ENCODE data around the gene STAG1. TPM values are rescaled to one million over a fixed set of nuclear protein-coding genes. Genes with fewer than 3 reads are reported as not detected.
"Not testable (repeated sequence)": the region's sequence is repeated elsewhere in the genome, so short reads cannot be mapped to it uniquely, and the experiment has no call there.

STAG1 gene
- total RNA-seq (10 to 100 TPM; 46.9 to 48.5 TPM), total RNA-seq (105 to 167 reads per million in 2 donors)

DNA sequence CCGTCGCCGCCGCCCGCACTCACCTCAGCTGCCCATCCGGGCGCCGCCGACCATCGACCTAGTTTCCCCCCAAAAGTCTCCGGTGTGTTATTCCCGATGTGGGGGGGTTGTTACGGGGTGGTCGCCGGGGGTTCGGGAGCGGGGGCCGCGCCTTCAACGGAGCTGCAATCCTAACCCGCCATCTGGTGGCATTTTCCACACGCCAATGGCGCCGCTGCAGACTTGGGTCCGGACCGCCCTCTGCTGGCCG, at the start of gene STAG1:
Gene STAG1 (minus strand): TSS at position 207 of the 250 bp plus-strand sequence. CDS start 121,480 bp downstream, outside the sequence.
- H3K4me1 Mint-ChIP-seq = peaks cover 37% of the 10 kb centered on the region
- H3K4me3 Mint-ChIP-seq = peak within 1 kb of the TSS; percentile 93
- H3K27ac Mint-ChIP-seq = peak within 1 kb of the TSS; percentile 98
- no peaks in the 10 kb centered on the region for H3K27me3 Mint-ChIP-seq
- H3K9me3 ChIP-seq (ENCODE audit: control insufficient read depth, low read length, poor library complexity, severe bottlenecking) = no peaks in the 10 kb centered on the region
- DNase-seq (no peak), ATAC-seq (no peak)
- no peaks in the 10 kb centered on the region for H3K36me3 Mint-ChIP-seq (ENCODE audit: low read depth)

DNA sequence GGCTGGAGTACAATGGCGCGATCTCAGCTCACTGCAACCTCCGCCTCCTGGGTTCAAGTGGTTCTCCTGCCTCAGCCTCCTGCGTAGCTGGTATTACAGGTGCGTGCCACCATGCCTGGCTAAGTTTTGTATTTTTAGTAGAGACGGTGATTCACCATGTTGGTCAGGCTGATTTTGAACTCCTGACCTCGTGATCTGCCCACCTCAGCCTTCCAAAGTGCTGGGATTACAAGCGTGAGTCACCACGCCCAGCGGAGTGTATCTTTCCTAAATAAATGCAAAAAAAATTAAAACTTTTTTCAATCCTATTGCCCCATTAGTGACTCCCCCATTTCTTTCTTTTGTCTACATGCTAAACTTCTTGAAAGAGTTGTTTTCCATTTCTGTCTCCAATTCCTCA, 49.0 kb upstream of the STAG1 start:
- not testable (repeated sequence) for H3K4me3 Mint-ChIP-seq; H3K36me3 Mint-ChIP-seq (ENCODE audit: low read depth); DNase-seq; H3K27ac Mint-ChIP-seq; ATAC-seq; H3K4me1 Mint-ChIP-seq; H3K27me3 Mint-ChIP-seq; H3K9me3 ChIP-seq (ENCODE audit: control insufficient read depth, low read length, poor library complexity, severe bottlenecking)

DNA sequence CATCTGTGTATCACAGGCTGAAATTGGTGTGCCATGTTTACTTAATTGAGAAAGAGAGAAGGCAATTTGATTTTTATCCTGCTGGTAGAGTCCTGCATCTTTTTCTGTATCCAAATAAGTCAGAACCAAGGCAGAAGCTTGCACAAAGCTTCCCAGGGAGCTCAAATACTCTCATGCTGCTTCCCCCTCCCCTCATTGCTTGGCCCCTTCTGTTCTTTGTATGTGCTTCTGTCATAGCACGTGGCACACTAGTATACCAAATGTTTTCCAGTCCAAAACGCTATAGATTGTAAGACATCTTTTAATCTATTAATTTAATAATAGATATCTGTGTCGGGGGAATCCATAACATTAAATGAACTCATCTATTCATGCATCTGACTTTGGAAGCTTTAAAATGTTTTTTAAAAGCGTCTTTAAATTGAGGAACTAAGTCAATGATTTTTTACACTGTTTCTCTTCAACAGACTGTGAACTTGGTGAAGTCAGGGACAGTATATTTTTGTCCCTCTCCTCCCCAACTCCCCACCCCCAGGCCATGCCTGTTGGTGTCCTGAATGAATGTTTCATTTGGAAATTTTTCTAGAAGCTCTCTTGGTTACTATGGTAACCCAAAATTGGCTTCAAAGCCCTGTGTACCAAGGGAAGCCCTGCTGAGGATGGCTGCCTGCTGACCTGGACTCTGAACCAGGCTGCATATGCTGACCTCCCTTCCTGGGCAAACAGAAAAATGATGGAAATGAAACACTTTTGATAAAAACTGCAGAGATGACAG, 40.6 kb upstream of the STAG1 start:
- no peaks in the 10 kb centered on the region for H3K9me3 ChIP-seq (ENCODE audit: control insufficient read depth, low read length, poor library complexity, severe bottlenecking)
- H3K36me3 Mint-ChIP-seq (ENCODE audit: low read depth) = no peaks in the 10 kb centered on the region
- ATAC-seq = no peak
- H3K27ac Mint-ChIP-seq = no peak overlapping the region
- peaks cover 24% of the 10 kb centered on the region for H3K27me3 Mint-ChIP-seq
- DNase-seq = no peak
- H3K4me3 Mint-ChIP-seq = no peak overlapping the region
- peaks cover 4% of the 10 kb centered on the region for H3K4me1 Mint-ChIP-seq

DNA sequence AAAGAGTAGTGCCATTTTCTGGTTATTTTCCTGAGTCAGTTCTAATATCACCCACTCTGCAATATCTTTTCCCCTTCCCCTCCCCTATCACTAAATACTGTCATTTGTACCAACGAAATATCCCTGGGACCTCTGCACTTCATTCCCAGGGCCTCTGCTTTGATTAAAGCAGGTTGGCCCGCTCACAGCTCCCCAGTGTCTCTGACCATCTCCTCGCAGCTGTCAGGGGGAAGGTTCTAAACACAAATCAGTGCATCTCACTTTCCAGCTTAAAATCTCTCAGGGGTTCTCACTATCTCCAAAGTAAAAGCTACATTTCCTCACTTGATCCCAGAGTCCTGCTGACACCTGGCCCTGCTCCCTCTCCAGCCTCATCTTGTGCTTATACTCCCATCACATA, 38.6 kb upstream of the STAG1 start:
- no peaks in the 10 kb centered on the region for H3K9me3 ChIP-seq (ENCODE audit: control insufficient read depth, low read length, poor library complexity, severe bottlenecking)
- ATAC-seq = no peak
- Mint-ChIP-seq H3K27me3 (peaks cover 24% of the 10 kb centered on the region), H3K36me3 (ENCODE audit: low read depth) (no peaks in the 10 kb centered on the region), H3K4me3 (no peak overlapping the region), H3K27ac (peak overlapping the region; percentile 80), H3K4me1 (peaks cover 13% of the 10 kb centered on the region)
- no peak for DNase-seq

DNA sequence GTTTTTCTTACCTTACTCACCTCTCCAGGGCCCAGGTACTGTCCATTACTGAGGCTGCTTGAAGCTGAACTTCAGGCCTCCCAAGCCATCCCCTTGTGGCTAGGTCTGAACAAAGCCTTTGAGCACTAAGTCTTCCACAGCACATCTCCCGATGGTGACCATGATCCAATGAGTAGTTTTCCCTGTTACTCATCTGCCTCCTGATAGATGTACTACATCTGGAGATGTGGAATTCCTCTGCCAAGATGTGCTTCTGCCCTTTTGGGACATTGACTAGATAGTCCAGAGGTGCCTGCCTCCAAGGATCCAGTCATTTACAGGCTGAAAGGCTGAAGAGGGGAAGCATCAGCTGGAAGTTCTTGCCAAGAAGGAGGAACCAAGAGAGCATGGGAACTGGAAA, 37.8 kb upstream of the STAG1 start:
- H3K9me3 ChIP-seq (ENCODE audit: control insufficient read depth, low read length, poor library complexity, severe bottlenecking) = no peaks in the 10 kb centered on the region
- Mint-ChIP-seq H3K4me3 (no peak overlapping the region), H3K4me1 (peaks cover 13% of the 10 kb centered on the region), H3K27ac (no peak overlapping the region), H3K36me3 (ENCODE audit: low read depth) (no peaks in the 10 kb centered on the region), H3K27me3 (peaks cover 20% of the 10 kb centered on the region)
- ATAC-seq (no peak), DNase-seq (no peak)

DNA sequence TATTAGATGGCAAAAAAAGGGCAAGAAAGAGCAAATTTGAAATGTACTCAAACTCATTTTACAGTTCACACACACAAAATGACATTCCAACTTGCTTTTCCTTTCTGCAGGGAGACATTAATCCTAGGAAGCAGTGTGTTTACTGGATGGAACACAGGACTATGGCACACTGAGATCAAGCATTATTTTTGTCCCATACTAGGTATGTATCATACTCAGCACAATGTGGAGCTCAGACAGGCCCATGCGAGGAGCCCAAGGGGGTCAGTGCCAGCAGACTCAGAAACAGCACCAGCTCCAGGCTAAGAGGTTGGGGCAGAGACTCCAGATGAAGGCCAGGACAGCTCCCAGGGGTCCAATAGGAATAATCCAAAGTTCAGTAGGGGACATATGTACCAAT, 36.0 kb upstream of the STAG1 start:
- peaks cover 11% of the 10 kb centered on the region for H3K27me3 Mint-ChIP-seq
- DNase-seq = no peak
- no peak for ATAC-seq
- H3K9me3 ChIP-seq (ENCODE audit: control insufficient read depth, low read length, poor library complexity, severe bottlenecking) = no peaks in the 10 kb centered on the region
- H3K4me1 Mint-ChIP-seq = peaks cover 13% of the 10 kb centered on the region
- no peak overlapping the region for H3K27ac Mint-ChIP-seq
- H3K36me3 Mint-ChIP-seq (ENCODE audit: low read depth) = no peaks in the 10 kb centered on the region
- H3K4me3 Mint-ChIP-seq = no peak overlapping the region

DNA sequence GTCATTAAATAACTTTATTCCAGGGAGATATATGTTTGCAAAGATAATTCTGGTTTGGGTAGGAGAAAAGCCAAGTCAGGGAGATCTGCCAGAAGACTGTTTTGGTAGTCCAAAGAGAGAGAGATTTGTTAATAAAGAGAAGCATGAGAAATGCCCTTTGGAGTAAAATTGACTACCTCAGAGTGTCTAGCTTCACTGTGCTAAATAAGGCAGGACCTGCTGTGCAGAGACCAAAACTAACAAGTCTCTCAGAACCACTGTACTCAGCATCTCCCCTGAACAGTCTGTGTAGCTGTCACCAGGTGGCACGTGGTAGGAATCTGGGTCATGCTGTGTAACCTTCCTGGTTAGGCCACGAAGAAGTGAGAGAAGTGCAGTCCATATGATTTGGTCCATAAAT, 35.2 kb upstream of the STAG1 start:
- Mint-ChIP-seq H3K27ac (peak overlapping the region; percentile 9), H3K36me3 (ENCODE audit: low read depth) (no peaks in the 10 kb centered on the region), H3K27me3 (peaks cover 11% of the 10 kb centered on the region), H3K4me1 (peaks cover 13% of the 10 kb centered on the region), H3K4me3 (no peak overlapping the region)
- H3K9me3 ChIP-seq (ENCODE audit: control insufficient read depth, low read length, poor library complexity, severe bottlenecking) = no peaks in the 10 kb centered on the region
- DNase-seq (no peak), ATAC-seq (peak; percentile 89)

DNA sequence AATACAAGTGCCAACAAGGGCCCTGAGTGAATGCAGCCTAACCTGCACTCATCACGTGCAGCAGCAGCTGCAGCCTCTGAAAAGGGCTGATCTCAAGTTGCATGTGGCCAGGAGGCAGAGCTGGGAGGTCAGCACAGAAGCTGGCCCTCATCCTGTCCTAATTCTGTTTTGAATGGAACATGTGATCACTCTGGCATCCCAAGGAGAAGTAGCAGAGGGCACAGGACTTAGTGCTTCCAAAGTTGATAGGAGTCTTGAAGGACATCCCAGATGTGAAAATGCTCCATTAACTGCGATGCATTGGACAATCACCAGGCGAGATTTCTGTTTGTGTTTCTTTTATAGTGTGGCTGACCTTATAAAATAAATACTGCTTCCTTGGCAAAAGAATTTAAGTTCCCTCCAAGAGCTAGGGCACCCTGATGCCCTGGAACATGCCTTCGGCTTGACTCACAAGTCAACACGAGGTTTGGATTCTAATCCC, 31.6 kb upstream of the STAG1 start:
- Mint-ChIP-seq H3K27me3 (no peaks in the 10 kb centered on the region), H3K36me3 (ENCODE audit: low read depth) (no peaks in the 10 kb centered on the region), H3K27ac (no peak overlapping the region), H3K4me1 (peaks cover 8% of the 10 kb centered on the region), H3K4me3 (no peak overlapping the region)
- ATAC-seq = no peak
- H3K9me3 ChIP-seq (ENCODE audit: control insufficient read depth, low read length, poor library complexity, severe bottlenecking) = no peaks in the 10 kb centered on the region
- no peak for DNase-seq

DNA sequence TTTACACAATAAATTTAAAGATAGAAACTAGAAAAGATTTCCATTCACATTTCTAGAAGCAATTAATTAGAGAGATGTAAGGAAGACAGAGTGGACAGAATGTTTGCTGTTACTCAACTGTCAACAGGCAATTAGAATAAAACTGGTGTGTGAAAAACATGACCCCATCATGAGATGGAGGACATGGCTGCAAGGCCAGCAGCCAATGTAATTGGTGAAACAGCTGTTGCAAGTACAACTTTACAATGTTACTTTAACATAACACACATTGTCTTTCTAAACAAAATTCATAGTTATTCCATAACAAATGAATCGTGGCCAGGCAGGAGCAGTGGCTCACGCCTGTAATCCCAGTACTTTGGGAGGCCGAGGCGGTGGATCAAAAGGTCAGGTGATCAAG, 28.6 kb upstream of the STAG1 start:
- H3K27ac Mint-ChIP-seq = no peak overlapping the region
- DNase-seq = no peak
- H3K36me3 Mint-ChIP-seq (ENCODE audit: low read depth) = no peaks in the 10 kb centered on the region
- no peak overlapping the region for H3K4me3 Mint-ChIP-seq
- ATAC-seq = no peak
- H3K9me3 ChIP-seq (ENCODE audit: control insufficient read depth, low read length, poor library complexity, severe bottlenecking) = no peaks in the 10 kb centered on the region
- H3K4me1 Mint-ChIP-seq = no peaks in the 10 kb centered on the region
- no peaks in the 10 kb centered on the region for H3K27me3 Mint-ChIP-seq

DNA sequence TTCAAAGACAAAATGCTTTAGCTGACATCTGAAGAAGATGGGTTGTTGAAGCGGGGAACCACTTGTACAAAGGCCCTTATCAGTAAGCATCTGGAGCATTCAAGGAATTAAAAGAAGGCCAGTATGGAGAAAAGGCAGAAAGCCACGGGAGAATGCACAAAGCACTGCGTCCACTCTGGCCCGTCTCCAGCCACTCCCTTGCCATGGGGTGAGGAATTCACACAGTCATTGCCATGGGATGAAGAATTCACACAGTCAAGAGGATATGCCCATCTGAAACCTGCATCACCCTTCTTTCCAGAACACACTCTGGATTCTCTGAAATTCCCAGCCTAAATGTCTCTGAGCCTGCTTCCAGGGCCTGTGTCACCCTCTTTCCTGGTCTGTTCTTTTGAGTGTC, 26.7 kb upstream of the STAG1 start:
- H3K36me3 Mint-ChIP-seq (ENCODE audit: low read depth) = no peaks in the 10 kb centered on the region
- no peak overlapping the region for H3K27ac Mint-ChIP-seq
- no peaks in the 10 kb centered on the region for H3K27me3 Mint-ChIP-seq

DNA sequence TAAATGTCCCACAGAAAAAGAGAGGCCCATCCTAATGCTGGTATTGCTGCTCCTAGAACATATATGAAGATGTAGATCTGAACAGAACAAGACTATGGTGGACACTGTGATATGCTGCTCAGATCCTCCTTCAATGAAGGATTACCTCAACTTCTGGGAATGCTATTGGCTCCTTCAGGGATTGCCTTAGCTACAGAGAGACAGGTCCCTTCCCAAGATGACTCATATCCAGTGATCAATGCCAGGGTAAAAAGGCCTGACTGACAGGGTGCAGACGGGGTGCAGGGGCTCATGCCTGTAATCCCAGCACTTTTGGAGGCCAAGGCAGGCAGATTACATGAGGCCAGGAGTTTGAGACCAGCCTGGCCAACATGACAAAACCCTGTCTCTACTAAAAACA, 20.5 kb upstream of the STAG1 start:
- no peak for ATAC-seq
- DNase-seq = no peak
- H3K4me1 Mint-ChIP-seq = no peaks in the 10 kb centered on the region
- H3K9me3 ChIP-seq (ENCODE audit: control insufficient read depth, low read length, poor library complexity, severe bottlenecking) = no peaks in the 10 kb centered on the region
- no peaks in the 10 kb centered on the region for H3K36me3 Mint-ChIP-seq (ENCODE audit: low read depth)
- no peaks in the 10 kb centered on the region for H3K27me3 Mint-ChIP-seq
- no peak overlapping the region for H3K27ac Mint-ChIP-seq
- H3K4me3 Mint-ChIP-seq = no peak overlapping the region

More for the DNA sequence above, 26.7 kb upstream of the STAG1 start:
- DNase-seq (no peak), ATAC-seq (no peak)
- no peaks in the 10 kb centered on the region for H3K9me3 ChIP-seq (ENCODE audit: control insufficient read depth, low read length, poor library complexity, severe bottlenecking)
- no peaks in the 10 kb centered on the region for H3K4me1 Mint-ChIP-seq
- H3K4me3 Mint-ChIP-seq = no peak overlapping the region

DNA sequence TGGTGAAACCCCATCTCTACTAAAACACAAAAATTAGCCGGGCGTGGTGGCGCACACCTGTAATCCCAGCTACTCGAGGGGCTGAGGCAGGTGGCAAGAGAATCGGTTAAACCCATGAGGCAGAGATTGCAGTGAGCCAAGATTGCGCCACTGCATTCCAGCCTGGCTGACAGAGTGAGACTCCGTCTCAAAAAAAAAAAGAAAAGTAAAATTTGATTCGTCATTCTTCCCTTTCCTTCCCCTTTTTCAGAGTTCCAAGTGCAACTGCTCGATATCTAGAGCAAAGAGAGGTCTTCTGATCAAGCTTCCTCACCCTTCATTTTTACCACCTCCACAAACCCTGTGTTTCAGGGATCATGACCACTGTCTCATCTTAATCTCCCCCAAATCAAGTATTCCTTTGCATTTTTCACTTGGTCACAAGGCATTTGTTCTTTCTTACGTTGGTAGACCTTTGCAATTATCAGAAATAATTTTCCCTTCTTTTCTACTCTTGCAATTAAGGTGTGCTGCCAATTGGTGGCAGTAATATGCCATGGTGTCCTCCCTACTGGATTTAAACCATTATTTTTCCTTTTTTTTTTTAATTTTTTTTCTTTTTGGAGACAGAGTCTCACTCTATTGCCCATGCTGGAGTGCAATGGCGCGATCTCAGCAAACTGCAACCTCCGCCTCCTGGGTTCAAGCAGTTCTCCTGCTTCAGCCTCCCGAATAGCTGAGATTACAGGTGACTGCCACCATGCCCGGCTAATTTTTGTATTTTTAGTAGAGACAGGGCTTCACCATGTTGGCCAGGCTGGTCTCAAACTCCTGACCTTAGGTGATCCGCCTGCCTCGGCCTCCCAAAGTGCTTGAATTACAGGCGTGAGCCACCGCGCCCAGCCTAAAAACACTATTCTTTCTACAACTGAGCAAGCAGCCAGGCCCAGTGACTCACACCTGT, 6.3 kb upstream of the STAG1 start:
- not testable (repeated sequence) for ATAC-seq; H3K4me3 Mint-ChIP-seq; H3K9me3 ChIP-seq (ENCODE audit: control insufficient read depth, low read length, poor library complexity, severe bottlenecking); H3K36me3 Mint-ChIP-seq (ENCODE audit: low read depth); H3K27me3 Mint-ChIP-seq; DNase-seq; H3K27ac Mint-ChIP-seq
- H3K4me1 Mint-ChIP-seq = peaks cover 14% of the 10 kb centered on the region

DNA sequence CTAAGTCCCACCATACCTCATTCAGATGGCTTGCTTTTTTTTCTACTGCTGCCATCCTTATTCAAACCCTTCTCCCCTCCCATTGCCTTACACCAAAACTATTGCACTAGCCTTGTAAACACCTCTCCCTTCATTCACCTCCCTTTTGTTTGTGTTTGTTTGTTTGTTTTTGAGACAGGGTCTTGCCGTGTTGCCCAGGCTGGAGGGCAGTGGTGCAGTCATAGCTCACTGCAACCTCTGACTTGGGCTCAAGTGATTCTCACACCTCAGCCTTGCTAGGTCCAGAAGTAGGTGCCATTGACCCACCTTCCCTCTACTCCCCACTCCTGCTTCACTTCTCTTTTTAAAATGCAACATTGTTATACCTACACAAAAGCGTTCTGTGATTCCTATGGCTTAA, 3.0 kb upstream of the STAG1 start:
- Mint-ChIP-seq H3K27ac (peak overlapping the region; percentile 86), H3K4me1 (peaks cover 29% of the 10 kb centered on the region), H3K27me3 (no peaks in the 10 kb centered on the region), H3K4me3 (no peak overlapping the region), H3K36me3 (ENCODE audit: low read depth) (no peaks in the 10 kb centered on the region)
- no peak for DNase-seq
- no peak for ATAC-seq
- H3K9me3 ChIP-seq (ENCODE audit: control insufficient read depth, low read length, poor library complexity, severe bottlenecking) = no peaks in the 10 kb centered on the region
